ENCODE results near the gene STK32C.

GRCh38 chr10:132232023-132232951, 75.5 kb downstream of the STK32C start:
- no peak for TF ChIP-seq CTCF (IDR thresholded peaks at IDR 0.05; ENCODE audit: insufficient read depth, low read length)
- no peak; the same call in 1 of the 2 replicates for TF ChIP-seq GABPA (IDR thresholded peaks at IDR 0.05; ENCODE audit: low read depth)
- TF ChIP-seq POLR2AphosphoS5 (IDR thresholded peaks at IDR 0.05; ENCODE audit: low read depth) = peak; percentile 35; the same call in 1 of the 2 replicates
